Liver (tissue), 9 donors: ENCODE data around the gene KDM7A. TPM values are rescaled to one million over a fixed set of nuclear protein-coding genes. Genes with fewer than 3 reads are reported as not detected.

Experiments used
- DNase-seq: peaks from one replicate; pipeline ENCODE4 v3.0.0-alpha.2; 2017; ENCODE audit warnings: low spot score
- H3K27ac ChIP-seq, 2 donors: one replicate each; pipeline ENCODE4 v1.7.0; 2013; ENCODE audit warnings: inconsistent platforms in 2 of 2, low read length in 2 of 2, control low read depth in 1 of 2, low read depth in 1 of 2, mild to moderate bottlenecking in 1 of 2
- H3K27me3 ChIP-seq, 4 donors: one replicate each; pipeline versions ENCODE4 v1.6.1 to v1.7.0; 2013; ENCODE audit warnings: low read length in 3 of 4, inconsistent platforms in 1 of 4, mild to moderate bottlenecking in 1 of 4, moderate library complexity in 1 of 4; ENCODE audit not compliant: control insufficient read depth in 4 of 4, insufficient read depth in 4 of 4
- H3K36me3 ChIP-seq, 4 donors: one replicate each; pipeline versions ENCODE4 v1.6.1 to v1.7.0; 2013; ENCODE audit warnings: low read length in 3 of 4, mild to moderate bottlenecking in 3 of 4, low read depth in 1 of 4, moderate library complexity in 1 of 4; ENCODE audit not compliant: control insufficient read depth in 4 of 4, insufficient read depth in 3 of 4
- H3K4me1 ChIP-seq, 4 donors: one replicate each; pipeline versions ENCODE4 v1.6.1 to v1.7.0; 2013; ENCODE audit warnings: low read length in 3 of 4, mild to moderate bottlenecking in 3 of 4, moderate library complexity in 1 of 4; ENCODE audit not compliant: control insufficient read depth in 4 of 4, insufficient read depth in 4 of 4
- H3K4me3 ChIP-seq, 3 donors: one replicate each; pipeline versions ENCODE4 v1.6.1 to v1.7.0; 2013; ENCODE audit warnings: low read length in 3 of 3, control low read depth in 1 of 3, low read depth in 1 of 3, mild to moderate bottlenecking in 1 of 3
- H3K9ac ChIP-seq, 2 donors: one replicate each; pipeline ENCODE4 v1.7.0; 2013; ENCODE audit warnings: low read length in 2 of 2, mild to moderate bottlenecking in 2 of 2, moderate library complexity in 2 of 2, control low read depth in 1 of 2, low read depth in 1 of 2
- H3K9me3 ChIP-seq, 4 donors: one replicate each; pipeline versions ENCODE4 v1.6.1 to v1.7.0; 2013; ENCODE audit warnings: low read length in 3 of 4; ENCODE audit not compliant: control insufficient read depth in 4 of 4
- EGR1 ChIP-seq, 2 donors: IDR thresholded peaks; 2 replicates each; pipeline ENCODE4 v1.6.1; 2016 to 2018; ENCODE audit warnings: antibody characterized with exemption in 2 of 2, low read depth in 2 of 2
- FOXA1 ChIP-seq: IDR thresholded peaks from 2 replicates; pipeline ENCODE4 v1.6.1; 2016; ENCODE audit warnings: antibody characterized with exemption
- FOXA2 ChIP-seq: IDR thresholded peaks from 2 replicates; pipeline ENCODE4 v1.6.1; 2016; ENCODE audit warnings: antibody characterized with exemption
- GABPA ChIP-seq, 2 donors: IDR thresholded peaks in 1 of 2; conservative IDR thresholded peaks in 1 of 2; 2 replicates each; pipeline ENCODE4 v1.6.1; 2016; ENCODE audit warnings: antibody characterized with exemption in 2 of 2, mild to moderate bottlenecking in 1 of 2, moderate library complexity in 1 of 2
- HNF4A ChIP-seq, 2 donors: conservative IDR thresholded peaks; 2 replicates each; pipeline ENCODE4 v1.6.1; 2016; ENCODE audit warnings: antibody characterized with exemption in 2 of 2, mild to moderate bottlenecking in 2 of 2
- JUND ChIP-seq, 2 donors: IDR thresholded peaks; 2 replicates each; pipeline ENCODE4 v1.6.1; 2016; ENCODE audit warnings: antibody characterized with exemption in 2 of 2
- NR2F2 ChIP-seq: IDR thresholded peaks from 2 replicates; pipeline ENCODE4 v1.6.1; 2016; ENCODE audit warnings: antibody characterized with exemption
- RAD21 ChIP-seq, 2 donors: IDR thresholded peaks; 2 replicates each; pipeline ENCODE4 v1.6.1; 2016; ENCODE audit warnings: antibody characterized with exemption in 2 of 2, mild to moderate bottlenecking in 2 of 2
- RXRA ChIP-seq, 2 donors: IDR thresholded peaks; 2 replicates each; pipeline ENCODE4 v1.6.1; 2017 to 2018; ENCODE audit warnings: antibody characterized with exemption in 2 of 2, mild to moderate bottlenecking in 1 of 2
- SP1 ChIP-seq: IDR thresholded peaks from 2 replicates; pipeline ENCODE4 v1.6.1; 2018; ENCODE audit warnings: antibody characterized with exemption, mild to moderate bottlenecking
- TAF1 ChIP-seq: conservative IDR thresholded peaks from 2 replicates; pipeline ENCODE4 v1.6.1; 2016; ENCODE audit warnings: antibody characterized with exemption, mild to moderate bottlenecking
- YY1 ChIP-seq: IDR thresholded peaks from 2 replicates; pipeline ENCODE4 v1.6.1; 2016; ENCODE audit warnings: antibody characterized with exemption, mild to moderate bottlenecking
- WGBS: extraction: QIAGEN DNeasy Blood & Tissue Kit; methylation state at CpG from one replicate; pipeline ENCODE4 v1.1.7; 2013; 5-methylcytosine and 5-hydroxymethylcytosine counted together
- polyA plus RNA-seq, 2 donors: library from polyadenylated mRNA; stranded (reverse) in 1 of 2; unstranded in 1 of 2; fragments of 200-250 nt in 1 of 2; fragments of >200 nt in 1 of 2; fragmentation: Nextera tagmentation in 1 of 2; extraction: Ambion mirVana in 1 of 2; gene quantifications; one replicate each; pipeline versions ENCODE4 v1.2.1 to v1.2.3, GENCODE V29; 2013 to 2015
- total RNA-seq, 2 donors: library from RNA; depleted of rRNA; stranded (reverse); fragments of >200 nt; gene quantifications; one replicate each; pipeline ENCODE4 v1.2.3, GENCODE V29; 2014
- TF ChIP-seq, protein P1 (sequence below): IDR thresholded peaks from 2 replicates; pipeline ENCODE4 v1.6.1; 2016; ENCODE audit warnings: antibody characterized with exemption
- TF ChIP-seq, protein P2 (sequence below): IDR thresholded peaks from 2 replicates; pipeline ENCODE4 v1.6.1; 2016; ENCODE audit warnings: antibody characterized with exemption
- TF ChIP-seq, protein P3 (sequence below): IDR thresholded peaks from 2 replicates; pipeline ENCODE4 v1.6.1; 2016; ENCODE audit warnings: antibody characterized with exemption
- TF ChIP-seq, protein P4 (sequence below): fragments of 150-350 bp; IDR thresholded peaks from 2 replicates; pipeline ENCODE4 v1.5.1; 2017; ENCODE audit warnings: improper control_type of control experiment, low read depth, low read length; ENCODE audit not compliant: missing input control
- donor health status: healthy.
- donor health status: healthy.
- donor health status: healthy.
- donor health status: healthy.
- donor health status: healthy.

KDM7A gene
- total and polyA plus RNA-seq, 4 donors: 1.9 to 27.5 (median 9.9) TPM

DNA sequence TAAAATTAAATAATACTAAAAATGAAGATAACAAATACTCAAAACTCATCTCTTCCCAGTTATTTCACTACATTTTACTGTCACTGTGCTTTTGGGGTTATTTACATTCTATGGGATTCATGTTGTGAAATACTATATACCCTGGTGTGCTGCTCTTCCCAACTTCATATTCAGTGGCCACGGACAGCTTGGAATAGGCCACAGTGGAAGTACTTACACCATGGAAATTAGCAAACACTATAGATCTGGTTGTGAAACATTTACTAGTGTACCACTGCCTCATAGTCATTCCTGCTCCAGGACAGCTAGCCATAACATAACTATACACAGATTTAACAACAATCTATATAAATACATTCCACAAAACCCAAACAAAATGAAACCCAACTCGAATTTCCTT, 21.2 kb upstream of the KDM7A start:
- Histone ChIP-seq H3K27ac (no peak overlapping the region), H3K9ac (no peak overlapping the region), H3K27me3 (no peaks in the 10 kb centered on the region), H3K4me1 (no peaks in the 10 kb centered on the region), H3K9me3 (no peaks in the 10 kb centered on the region), H3K4me3 (no peak overlapping the region), H3K36me3 (no peaks in the 10 kb centered on the region)
- 77% methylated on average over 2 of the region's 2 CpGs for WGBS
- DNase-seq: no peak
- TF ChIP-seq, protein P1, sequence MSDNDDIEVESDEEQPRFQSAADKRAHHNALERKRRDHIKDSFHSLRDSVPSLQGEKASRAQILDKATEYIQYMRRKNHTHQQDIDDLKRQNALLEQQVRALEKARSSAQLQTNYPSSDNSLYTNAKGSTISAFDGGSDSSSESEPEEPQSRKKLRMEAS: no peak

DNA sequence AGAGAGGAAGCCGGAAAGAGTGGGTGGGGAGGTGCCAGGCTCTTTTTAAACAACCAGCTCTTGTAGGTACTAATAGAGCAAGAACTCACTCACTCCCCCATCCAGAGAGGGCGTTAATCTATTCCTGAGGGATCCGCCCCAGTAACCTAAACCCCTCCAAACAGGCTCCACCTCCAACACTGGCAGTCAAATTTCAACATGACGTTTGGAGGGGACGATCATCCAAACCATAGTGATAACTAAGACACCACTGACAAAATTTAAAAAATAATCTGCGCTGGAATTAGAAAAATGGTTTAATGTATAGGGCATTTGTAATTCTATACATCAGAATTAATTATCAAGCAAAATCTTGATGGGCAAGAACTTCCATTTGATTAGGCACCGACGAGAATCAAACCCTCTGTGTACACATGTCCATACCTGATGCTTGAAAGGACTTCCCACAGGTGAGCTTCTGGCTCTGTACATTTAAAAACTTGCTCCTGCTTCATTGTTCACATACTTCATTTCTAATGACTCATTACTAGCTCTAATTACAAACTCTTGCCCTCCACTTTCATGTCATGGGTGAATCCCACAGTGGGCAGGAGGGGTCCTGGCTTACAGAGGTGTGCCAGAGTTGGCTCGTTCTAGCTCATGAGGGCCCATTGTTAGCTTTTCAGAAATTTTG, 20.6 kb upstream of the KDM7A start:
- 91% methylated on average over 9 of the region's 9 CpGs for WGBS
- Histone ChIP-seq H3K27ac (no peak overlapping the region), H3K27me3 (no peaks in the 10 kb centered on the region), H3K36me3 (no peaks in the 10 kb centered on the region), H3K9ac (no peak overlapping the region), H3K9me3 (no peaks in the 10 kb centered on the region), H3K4me1 (no peaks in the 10 kb centered on the region), H3K4me3 (no peak overlapping the region)
- TF ChIP-seq GABPA (IDR thresholded peaks at IDR 0.05 in 1 of 2, conservative IDR thresholded peaks at IDR 0.05 in 1 of 2) (no peak), NR2F2 (no peak), EGR1 (IDR thresholded peaks at IDR 0.05; ENCODE audit: low read depth in 2 of 2) (no peak), FOXA2 (no peak), RAD21 (IDR thresholded peaks at IDR 0.05) (no peak), RXRA (IDR thresholded peaks at IDR 0.05) (no peak), TAF1 (no peak), YY1 (no peak), JUND (IDR thresholded peaks at IDR 0.05) (no peak), SP1 (no peak), HNF4A (conservative IDR thresholded peaks at IDR 0.05) (no peak), FOXA1 (no peak)
- TF ChIP-seq, protein P2, sequence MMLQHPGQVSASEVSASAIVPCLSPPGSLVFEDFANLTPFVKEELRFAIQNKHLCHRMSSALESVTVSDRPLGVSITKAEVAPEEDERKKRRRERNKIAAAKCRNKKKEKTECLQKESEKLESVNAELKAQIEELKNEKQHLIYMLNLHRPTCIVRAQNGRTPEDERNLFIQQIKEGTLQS: no peak
- TF ChIP-seq, protein P3, sequence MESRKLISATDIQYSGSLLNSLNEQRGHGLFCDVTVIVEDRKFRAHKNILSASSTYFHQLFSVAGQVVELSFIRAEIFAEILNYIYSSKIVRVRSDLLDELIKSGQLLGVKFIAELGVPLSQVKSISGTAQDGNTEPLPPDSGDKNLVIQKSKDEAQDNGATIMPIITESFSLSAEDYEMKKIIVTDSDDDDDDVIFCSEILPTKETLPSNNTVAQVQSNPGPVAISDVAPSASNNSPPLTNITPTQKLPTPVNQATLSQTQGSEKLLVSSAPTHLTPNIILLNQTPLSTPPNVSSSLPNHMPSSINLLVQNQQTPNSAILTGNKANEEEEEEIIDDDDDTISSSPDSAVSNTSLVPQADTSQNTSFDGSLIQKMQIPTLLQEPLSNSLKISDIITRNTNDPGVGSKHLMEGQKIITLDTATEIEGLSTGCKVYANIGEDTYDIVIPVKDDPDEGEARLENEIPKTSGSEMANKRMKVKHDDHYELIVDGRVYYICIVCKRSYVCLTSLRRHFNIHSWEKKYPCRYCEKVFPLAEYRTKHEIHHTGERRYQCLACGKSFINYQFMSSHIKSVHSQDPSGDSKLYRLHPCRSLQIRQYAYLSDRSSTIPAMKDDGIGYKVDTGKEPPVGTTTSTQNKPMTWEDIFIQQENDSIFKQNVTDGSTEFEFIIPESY: no peak
- TF ChIP-seq, protein P4, sequence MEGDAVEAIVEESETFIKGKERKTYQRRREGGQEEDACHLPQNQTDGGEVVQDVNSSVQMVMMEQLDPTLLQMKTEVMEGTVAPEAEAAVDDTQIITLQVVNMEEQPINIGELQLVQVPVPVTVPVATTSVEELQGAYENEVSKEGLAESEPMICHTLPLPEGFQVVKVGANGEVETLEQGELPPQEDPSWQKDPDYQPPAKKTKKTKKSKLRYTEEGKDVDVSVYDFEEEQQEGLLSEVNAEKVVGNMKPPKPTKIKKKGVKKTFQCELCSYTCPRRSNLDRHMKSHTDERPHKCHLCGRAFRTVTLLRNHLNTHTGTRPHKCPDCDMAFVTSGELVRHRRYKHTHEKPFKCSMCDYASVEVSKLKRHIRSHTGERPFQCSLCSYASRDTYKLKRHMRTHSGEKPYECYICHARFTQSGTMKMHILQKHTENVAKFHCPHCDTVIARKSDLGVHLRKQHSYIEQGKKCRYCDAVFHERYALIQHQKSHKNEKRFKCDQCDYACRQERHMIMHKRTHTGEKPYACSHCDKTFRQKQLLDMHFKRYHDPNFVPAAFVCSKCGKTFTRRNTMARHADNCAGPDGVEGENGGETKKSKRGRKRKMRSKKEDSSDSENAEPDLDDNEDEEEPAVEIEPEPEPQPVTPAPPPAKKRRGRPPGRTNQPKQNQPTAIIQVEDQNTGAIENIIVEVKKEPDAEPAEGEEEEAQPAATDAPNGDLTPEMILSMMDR: no peak
- TF ChIP-seq, protein P1: no peak
- no peak for DNase-seq
